Right lobe of liver (tissue), 4 donors: ENCODE data around the gene TSPAN13.

Source experiments
- POLR2A ChIP-seq: fragments of 450-650 bp; IDR thresholded peaks from one replicate; pipeline ENCODE4 v1.6.1; 2017; ENCODE audit warnings: antibody characterized with exemption, mild to moderate bottlenecking
- TF ChIP-seq, protein P1 (sequence below), 4 donors: fragments of 200-600 bp in 3 of 4; fragments of 450-650 bp in 1 of 4; IDR thresholded peaks; one replicate each; pipeline versions ENCODE4 v1.5.1 to v1.8.0; 2016 to 2022; ENCODE audit warnings: antibody characterized with exemption in 4 of 4, mild to moderate bottlenecking in 2 of 4
- donor health status: DM: no; HTN: no; CAD: no.
- donor health status: DM: no; HTN: no; CAD: no.
- donor health status: DM: no; HTN: yes; CAD: no.

DNA sequence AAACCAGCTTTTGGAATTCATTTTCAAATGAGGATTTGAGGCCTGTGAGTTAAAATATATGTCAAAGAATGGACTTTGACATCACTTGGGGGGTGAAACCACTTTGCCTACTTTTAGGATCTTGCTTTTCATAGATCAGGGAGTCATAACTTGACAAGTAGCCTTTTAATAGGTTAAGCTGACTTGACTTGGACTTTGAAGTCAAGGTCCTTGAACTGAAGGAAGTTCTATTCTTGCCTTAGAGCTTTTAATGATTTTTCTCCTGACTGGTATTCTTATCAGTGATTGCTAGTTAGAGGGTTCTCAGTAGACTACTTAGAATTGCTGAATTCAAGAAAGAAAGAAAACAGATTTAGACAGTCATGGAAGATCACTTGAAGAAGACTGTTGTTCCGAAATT, 33.6 kb downstream of the TSPAN13 start:
- TF ChIP-seq POLR2A: no peak
- TF ChIP-seq, protein P1, sequence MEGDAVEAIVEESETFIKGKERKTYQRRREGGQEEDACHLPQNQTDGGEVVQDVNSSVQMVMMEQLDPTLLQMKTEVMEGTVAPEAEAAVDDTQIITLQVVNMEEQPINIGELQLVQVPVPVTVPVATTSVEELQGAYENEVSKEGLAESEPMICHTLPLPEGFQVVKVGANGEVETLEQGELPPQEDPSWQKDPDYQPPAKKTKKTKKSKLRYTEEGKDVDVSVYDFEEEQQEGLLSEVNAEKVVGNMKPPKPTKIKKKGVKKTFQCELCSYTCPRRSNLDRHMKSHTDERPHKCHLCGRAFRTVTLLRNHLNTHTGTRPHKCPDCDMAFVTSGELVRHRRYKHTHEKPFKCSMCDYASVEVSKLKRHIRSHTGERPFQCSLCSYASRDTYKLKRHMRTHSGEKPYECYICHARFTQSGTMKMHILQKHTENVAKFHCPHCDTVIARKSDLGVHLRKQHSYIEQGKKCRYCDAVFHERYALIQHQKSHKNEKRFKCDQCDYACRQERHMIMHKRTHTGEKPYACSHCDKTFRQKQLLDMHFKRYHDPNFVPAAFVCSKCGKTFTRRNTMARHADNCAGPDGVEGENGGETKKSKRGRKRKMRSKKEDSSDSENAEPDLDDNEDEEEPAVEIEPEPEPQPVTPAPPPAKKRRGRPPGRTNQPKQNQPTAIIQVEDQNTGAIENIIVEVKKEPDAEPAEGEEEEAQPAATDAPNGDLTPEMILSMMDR (IDR thresholded peaks at IDR 0.05): no peak
